GM19351 (cell line): Measurements from ENCODE around the gene ADAM17.
"Not testable (repeated sequence)": the region's sequence is repeated elsewhere in the genome, so short reads cannot be mapped to it uniquely, and the experiment has no call there.

Experiments
- ATAC-seq: cut with Tn5 transposase; IDR thresholded peaks from one replicate; pipeline ENCODE4 v1.9.1; 2021; ENCODE audit warnings: mild to moderate bottlenecking, moderate library complexity; ENCODE audit not compliant: unreplicated experiment

The ADAM17 gene

DNA sequence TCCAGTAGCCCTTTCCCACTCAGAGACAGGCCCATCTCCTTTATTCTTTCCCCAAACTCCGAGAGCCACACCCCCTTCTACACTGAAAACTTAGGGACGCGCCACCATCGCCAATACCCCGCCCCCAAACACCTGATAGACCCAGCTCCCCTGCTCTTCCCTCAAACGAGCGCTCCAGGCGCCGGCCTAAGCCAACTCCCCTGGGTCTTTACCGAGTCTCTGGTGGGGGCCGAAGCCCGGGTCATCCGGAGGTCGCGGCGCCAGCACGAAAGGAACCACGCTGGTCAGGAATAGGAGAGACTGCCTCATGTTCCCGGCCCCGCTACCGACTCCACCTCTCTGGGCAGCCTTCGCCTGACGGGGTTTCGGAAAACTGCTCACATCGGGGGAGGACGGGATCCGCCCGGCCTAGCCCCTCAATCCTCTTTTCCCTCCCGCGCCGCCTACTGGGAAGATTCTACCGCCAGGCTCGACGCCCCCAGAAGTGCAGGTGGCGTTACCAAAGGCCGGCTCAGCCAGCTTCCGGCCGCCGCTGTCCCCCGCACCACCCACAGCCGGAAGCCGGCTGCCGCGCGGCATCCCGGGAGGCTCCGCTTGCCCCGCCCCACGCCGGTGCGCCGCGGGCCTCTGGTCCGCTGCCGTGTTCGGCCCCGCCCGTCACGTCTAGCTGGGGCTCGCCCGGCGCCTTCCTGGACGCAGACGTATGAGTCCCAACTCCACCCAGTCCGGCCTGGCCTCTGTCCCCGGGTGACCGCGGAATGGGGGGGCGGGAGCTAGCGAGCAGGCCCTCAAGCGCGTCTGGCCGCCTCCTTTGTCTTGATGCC, at the start of gene ADAM17:
Gene ADAM17, minus strand, starts transcription at position 534 of the 824 bp plus-strand sequence. Its CDS starts 225 bp downstream, at position 309.
- ATAC-seq, result peak; percentile 83

DNA sequence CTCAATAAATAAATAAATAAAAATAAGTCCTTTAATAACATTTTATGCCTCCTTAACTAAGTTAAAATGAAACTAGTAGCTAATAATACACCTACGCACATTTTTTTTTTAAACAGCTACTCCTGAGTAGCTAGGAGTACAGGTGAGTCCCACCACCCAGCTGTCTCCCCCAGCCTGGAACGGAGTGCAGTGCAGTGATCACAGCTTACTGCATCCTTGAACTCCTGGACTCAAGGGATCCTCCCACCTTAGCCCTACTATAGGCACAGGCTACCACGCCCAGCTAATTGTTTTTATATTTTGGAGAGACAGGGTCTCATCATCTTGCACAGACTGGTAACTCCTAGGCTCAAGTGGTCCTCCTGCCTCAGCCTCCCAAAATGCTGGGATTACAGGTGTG, 46.8 kb upstream of the ADAM17 start:
- ATAC-seq, result no peak

DNA sequence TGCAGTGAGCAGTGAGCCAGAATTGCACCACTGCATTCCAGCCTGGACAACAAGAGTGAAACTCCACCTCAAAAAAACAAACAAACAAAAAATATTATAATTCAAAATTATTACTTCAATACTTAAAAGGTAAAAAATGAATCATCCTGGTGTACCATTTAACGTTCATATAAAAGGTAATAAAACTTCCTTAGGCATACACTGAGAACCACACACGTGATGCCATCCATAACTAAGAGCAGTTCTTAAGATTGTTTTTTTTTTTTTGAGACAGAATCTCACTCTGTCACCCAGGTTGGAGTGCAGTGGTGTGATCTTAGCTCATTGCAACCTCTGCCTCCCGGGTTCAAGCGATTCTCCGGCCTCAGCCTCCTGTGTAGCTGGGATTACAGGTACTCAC, 45.8 kb upstream of the ADAM17 start:
- no peak for ATAC-seq

DNA sequence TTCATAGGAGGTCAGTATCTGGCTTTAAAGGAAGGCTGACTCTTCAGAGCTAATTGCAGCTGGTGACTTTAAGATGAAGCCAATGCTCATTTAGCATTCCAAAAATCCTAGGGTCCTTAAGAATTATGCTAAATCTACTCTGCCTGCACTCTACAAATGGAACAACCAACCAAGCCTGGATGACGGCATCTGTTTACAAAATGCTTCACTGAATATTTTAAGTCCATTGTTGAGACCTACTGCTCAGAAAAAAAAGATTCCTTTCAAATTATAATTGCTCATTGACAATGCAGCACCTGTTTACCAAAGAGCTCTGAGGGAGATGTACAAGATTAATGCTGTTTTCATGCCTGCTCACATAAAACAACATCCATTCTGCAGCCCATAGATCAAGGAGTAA, 43.8 kb upstream of the ADAM17 start:
- no peak for ATAC-seq

DNA sequence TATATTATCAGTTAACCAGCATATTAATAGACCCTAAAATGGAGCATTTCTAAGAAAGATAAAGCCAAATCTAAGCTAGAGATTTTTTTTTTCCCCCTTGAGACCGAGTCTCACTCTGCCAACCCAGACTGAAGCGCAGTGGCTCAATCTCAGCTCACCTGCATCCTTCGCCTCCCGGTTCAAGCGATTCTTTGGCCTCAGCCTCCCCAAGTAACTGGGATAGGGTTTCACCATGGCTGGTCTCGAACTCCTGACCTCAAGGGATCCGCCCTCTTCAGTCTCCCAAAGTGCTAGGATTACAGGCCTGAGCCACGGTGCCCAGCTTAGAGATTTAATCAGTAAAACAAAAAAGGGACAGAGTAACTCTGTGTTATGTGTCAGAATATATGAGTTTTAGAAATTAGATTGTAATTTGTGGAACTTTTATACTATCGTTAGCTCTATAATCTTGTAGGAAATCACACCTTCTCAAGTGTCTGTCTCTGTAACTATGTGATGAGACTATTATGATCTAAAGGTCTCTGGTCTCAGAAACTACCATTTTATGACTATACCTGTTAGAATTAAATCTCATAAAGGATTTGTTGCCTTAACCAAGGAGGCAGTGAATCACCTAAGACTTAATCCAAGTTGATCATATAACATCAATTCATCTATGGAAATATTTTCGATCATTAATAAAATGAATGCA, 41.1 kb upstream of the ADAM17 start:
- ATAC-seq, result no peak

DNA sequence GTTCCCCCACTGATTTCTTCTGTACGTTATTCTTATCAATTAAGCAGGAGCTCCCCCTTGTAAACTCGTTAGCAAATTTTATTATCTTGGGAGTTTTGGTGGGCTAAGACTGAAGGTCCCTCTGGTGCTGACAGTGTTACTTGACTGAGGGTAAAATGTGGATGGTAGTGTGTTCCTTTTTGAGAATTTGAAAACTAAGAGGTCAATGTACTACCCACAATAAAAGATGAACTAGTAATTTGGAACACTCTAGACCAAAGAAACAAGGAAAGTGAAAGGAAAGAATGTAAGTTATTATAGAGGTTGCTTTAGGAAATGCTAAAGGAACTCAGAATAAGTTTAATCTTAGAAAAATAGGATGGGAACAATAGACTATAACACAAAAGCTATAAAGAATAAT, 40.1 kb upstream of the ADAM17 start:
- no peak for ATAC-seq

DNA sequence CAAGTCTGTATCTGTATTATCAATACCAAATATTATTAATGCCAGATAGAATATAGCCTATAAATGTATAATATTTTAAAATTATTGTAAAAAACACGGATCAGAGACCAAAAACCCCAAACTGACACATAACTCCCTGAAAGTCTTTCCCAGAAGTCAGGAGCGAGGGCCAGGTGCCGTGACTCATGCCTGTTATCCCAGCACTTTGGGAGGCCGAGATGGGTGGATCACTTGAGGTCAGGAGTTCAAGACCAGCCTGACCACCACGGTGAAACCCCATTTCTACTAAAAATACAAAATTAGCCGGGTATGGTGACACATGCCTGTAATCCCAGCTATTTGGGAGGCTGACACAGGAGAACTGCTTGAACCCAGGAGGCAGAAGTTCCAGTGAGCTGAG, 39.6 kb upstream of the ADAM17 start:
- ATAC-seq, result not testable (repeated sequence)

DNA sequence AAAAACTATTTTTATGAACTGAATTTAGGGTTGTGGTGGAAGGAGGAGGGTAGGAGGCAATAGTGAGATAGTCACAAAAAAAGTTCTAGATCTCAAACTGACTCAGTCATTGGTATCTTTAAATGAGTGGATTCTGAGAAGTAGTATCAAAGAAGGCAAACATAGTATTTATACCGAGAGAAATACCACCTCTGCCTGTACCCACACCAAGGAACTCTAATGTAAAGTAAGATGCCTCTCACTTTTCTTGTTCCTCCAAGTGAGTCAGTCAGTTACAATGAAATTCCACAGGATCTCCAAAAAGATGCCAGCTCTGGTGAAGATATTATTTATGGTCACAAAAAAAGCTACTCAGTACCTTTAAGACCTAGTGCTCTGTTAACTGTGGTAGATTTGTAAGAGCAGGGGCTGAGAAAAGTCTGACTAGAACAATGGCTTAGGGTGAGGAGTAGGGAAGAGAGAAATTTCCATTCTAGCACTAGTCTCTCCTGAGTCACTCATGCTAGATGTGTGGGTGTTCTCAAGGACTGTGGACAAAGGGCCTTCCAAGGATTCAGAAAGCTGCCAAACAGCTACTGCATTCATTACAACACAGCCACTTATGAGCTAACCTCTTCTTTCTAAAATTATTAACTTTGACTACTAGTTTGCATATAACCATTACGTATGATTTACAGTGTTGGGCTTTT, 38.9 kb upstream of the ADAM17 start:
- no peak for ATAC-seq

DNA sequence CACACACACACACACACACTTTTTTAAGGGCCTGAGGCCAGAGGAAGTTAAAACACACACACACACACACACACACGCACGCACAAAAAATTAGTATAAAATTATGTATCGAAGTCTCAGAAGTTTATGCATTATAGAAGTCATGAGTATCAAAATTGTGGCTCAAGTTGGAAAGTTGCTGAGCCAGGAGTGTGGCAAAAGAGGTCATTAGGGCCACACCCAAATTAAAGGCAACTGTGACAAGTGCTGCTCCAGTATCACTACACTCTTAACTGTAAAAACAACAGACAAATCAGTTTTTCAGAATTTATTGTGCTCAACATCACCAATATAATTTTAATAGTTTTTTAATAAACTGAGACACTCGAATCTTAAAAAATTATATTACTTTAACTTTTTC, 38.3 kb upstream of the ADAM17 start:
- no peak for ATAC-seq

DNA sequence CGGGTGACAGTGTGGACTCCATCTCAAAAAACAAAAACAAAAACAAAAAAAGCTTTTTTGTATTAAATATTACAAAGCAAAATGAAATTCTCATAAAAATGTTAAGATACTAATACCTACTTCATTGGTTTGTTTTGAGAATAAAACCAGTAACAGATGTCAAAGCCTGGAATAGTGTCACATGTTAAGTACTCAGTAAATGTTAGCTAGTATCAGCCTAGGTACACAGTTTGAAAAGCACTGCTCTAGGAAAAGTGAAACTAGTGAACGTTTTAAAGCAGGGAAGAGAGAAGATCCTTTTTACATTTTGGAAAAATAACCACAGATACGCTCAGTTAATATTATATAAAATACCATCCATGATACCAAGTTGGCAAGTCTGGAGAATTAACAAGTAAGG, 37.1 kb upstream of the ADAM17 start:
- no peak for ATAC-seq

DNA sequence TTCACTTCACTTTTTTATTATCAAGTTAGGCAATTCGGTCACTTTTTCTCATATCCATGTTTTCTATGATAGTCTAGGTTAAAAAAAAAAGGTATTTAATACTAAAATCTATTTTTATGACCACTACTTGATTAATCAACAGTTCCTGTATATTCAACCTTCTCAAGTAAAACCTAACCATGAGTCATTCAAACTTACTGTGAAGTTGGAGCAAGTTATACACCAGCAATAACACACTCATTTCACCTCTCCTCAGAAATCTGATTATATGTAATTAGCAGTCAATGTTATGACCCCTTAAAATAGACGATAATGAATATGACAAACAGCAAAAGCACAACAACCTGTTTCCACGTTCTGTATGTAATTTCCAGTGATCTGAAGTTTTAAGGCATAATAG, 35.0 kb upstream of the ADAM17 start:
- ATAC-seq, result no peak

DNA sequence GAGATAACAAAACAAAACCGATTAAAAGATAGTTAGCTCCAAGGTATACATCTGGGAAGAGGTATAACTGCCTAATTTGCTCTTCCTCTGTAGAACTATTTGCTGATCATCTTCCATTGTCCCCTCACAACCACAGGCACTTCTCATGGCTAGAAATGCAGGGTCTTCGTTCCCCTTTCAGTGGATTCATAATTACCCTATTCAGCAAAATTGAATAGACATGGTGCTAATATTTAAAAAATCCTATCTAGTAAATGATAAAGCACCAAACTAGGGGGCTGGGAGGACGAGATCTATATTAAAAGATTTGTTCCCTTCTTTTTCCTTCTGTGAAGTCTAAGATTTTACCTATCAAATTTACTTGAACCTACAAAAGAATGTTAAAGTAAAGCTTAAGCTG, 30.8 kb upstream of the ADAM17 start:
- no peak for ATAC-seq

DNA sequence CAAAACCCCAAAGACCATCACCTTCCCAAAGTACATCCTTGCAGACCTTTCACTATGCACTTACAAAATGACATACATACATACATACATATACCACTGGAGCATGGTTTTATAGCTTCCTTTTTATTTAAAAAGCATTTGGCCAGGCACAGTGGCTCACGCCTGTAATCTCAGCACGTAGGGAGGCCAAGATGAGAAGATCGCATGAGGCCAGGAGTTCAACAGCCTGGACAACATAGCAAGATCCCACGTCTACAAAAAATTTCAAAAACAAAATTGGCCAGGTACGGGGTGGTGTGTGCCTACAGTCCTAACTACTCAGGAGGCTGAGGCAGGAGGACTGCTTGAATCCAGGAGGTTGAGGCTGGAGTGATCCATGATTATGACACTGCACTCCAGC, 29.9 kb upstream of the ADAM17 start:
- ATAC-seq, result no peak

DNA sequence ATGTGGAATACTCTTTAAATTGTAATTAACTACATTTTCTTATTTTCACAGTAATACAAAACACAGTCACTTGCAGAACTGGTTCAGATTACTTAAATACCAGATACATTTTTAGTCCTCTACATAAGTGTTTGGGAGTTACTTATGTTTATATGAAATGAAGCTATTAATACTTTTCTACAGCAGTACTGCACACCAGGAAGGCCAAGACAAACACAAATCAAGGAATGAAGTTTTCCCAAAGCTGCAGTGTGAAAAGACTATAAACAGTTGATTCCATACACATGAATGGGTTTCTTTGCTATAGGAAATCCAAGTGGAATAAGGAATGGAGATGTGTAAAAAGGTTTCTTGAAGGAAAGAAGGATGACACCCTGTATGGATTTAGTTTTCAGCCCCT, 29.3 kb upstream of the ADAM17 start:
- not testable (repeated sequence) for ATAC-seq

DNA sequence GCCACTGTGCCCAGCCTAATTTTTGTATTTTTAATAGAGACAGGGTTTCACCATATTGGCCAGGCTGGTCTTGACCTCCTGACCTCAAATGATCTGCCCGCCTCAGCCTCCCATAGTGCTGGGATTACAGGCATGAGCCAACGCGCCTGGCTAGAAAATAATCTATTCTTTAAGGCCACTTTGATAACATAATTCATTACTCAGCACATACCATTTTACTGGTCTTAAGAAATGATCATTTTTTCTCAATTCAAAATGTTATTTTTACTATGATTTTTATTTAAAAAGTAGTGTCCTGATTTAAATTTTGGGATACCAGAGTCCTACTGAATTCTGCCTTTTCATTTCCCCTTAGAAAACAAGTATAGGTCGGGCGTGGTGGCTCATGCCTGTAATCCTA, 27.0 kb upstream of the ADAM17 start:
- no peak for ATAC-seq

DNA sequence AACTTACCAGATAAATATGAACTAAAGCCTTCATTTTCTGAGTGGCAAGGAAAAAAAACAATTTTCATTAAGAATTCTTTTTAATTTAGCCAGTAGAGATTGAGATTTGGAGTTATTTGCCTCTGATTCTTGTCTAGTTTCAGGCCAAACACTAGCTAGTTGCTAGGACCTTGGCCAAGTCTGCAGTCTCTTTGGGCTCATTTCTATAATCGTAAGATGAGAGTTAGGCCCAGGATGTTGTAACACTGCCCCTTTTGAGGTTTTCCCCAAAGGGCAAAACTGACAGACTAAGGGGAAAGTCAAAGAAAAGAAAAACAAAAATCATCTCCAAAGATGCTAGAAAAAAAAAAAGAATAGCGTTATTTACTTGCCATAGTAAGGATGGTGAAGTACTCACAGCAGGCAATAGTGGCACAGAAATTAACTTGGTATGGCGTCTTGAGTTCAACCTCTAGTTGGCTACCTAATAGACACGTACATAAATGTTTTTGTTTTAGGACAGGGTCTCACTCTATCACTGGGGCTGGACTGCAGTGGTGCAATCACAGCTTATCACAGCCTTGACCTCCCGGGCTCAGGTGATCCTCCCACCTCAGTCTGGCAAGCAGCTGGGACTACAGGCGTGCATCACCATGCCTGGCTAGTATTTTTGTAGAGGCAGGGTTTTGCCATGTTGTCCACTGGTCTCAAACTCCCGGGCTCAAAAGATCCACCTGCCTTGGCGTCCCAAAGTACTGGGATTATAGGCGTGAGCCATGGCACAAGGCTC, 23.0 kb upstream of the ADAM17 start:
- ATAC-seq, result no peak

DNA sequence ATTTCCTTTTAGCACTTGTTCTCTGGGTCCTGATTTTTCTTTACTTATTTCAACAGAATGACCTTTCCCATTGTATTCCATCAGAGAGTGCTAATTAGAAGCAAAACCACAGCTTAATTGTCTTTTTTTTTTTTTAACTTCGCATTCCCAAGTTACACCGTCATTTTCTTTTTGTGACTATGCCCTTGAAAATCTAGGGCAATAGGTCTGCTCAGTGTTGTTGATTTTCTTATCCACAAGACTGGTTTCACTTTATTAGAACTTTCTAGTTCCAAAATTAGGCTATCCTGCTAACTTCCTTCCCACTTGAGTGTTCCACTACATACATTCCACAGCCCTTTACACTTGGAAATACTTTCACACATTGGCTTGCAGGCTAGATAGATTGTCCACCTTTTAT, 18.7 kb upstream of the ADAM17 start:
- ATAC-seq, result no peak

DNA sequence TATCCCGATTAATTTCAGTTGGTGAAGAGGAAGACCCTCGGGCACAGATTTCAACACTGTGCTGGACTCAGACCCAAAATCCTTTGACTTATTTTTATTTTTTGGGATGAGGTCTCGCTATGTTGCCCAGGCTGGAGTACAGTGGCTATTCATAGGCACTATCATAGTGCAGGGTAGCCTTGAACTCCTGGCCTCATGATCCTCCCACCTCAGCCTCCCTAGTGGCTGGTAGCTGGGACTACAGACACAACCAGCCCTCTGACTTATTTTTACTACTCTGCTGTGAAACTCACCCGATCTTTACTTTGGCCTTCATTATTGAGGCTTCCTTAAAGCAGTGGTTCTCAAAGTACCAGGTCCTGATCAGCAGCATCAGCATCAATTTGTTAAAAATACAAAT, 18.2 kb upstream of the ADAM17 start:
- ATAC-seq, result no peak

DNA sequence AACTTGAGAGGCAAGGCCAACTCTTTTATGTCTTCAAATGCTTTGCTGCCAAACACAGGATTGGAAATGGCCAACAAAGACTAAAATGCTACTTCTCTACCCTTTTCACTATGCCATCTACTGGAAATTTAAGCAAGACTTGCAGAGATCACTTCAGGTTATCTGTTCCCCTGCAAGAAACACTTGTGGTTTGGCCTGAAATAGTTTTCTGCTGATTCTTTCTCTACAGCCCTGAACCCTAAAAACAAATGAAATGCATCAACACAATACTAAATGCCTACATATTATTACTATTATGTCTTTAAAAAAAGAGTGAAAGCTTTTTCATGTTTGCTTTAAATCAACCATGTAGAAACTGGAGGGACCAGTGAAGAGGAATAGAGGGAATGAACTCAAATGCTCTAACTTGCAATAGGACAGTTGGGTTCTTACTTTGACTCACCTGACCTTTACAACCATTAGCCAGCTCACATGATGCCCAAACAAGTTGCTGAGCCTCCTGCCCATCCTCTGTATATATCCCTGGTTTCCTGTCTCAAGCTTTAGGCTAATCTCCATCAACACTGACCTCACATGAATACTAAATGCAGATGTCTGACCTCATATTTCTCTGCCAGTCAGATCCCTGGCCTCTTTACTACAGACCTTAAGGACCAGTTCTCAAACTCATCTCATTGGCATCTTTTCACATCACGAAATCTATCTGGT, 17.5 kb upstream of the ADAM17 start:
- ATAC-seq, result no peak
